Heart left ventricle (tissue), 16 donors: ENCODE measurements around the gene RPL31. TPM values are rescaled to one million over a fixed set of nuclear protein-coding genes. Genes with fewer than 3 reads are reported as not detected.

Source experiments
- ATAC-seq, 4 donors: fragments of 200-7000 bp; cut with Tn5 transposase; one replicate each; pipeline ENCODE4 v1.9.1; 2020 to 2022; ENCODE audit warnings: moderate library complexity in 4 of 4, mild to moderate bottlenecking in 3 of 4, moderate number of reproducible peaks in 1 of 4
- DNase-seq, 5 donors: peaks; one replicate each; pipeline ENCODE4 v3.0.0-alpha.2; 2020
- H3K27ac ChIP-seq, 12 donors: fragments of 200-600 bp; sonication (generic) in 4 of 12; one replicate each; pipeline versions ENCODE4 v1.5.0 to v1.8.0; 2016 to 2022; ENCODE audit warnings: mild to moderate bottlenecking in 2 of 12
- H3K27me3 ChIP-seq, 9 donors: fragments of 200-600 bp; sonication (generic) in 2 of 9; one replicate each; pipeline versions ENCODE4 v1.5.1 to v1.8.0; 2016 to 2022; ENCODE audit warnings: mild to moderate bottlenecking in 3 of 9
- H3K36me3 ChIP-seq, 9 donors: fragments of 200-600 bp; sonication (generic) in 2 of 9; one replicate each; pipeline versions ENCODE4 v1.5.0 to v1.8.0; 2018 to 2022; ENCODE audit warnings: mild to moderate bottlenecking in 2 of 9
- H3K4me1 ChIP-seq, 12 donors: fragments of 200-600 bp; sonication (generic) in 4 of 12; one replicate each; pipeline versions ENCODE4 v1.5.0 to v1.8.0; 2016 to 2022; ENCODE audit warnings: mild to moderate bottlenecking in 3 of 12
- H3K4me3 ChIP-seq, 12 donors: fragments of 200-600 bp; sonication (generic) in 4 of 12; one replicate each; pipeline versions ENCODE4 v1.5.0 to v1.8.0; 2017 to 2022; ENCODE audit warnings: mild to moderate bottlenecking in 9 of 12, moderate library complexity in 4 of 12
- H3K9me3 ChIP-seq, 12 donors: fragments of 200-600 bp; sonication (generic) in 4 of 12; one replicate each; pipeline versions ENCODE4 v1.5.0 to v1.8.0; 2016 to 2022; ENCODE audit warnings: mild to moderate bottlenecking in 1 of 12
- CTCF ChIP-seq, 12 donors: fragments of 200-600 bp; sonication (generic) in 4 of 12; IDR thresholded peaks; one replicate each; pipeline versions ENCODE4 v1.5.0 to v1.8.0; 2018 to 2022; ENCODE audit warnings: antibody characterized with exemption in 12 of 12, mild to moderate bottlenecking in 5 of 12
- POLR2A ChIP-seq, 2 donors: fragments of 450-650 bp; IDR thresholded peaks; one replicate each; pipeline ENCODE4 v1.6.1; 2017; ENCODE audit warnings: antibody characterized with exemption in 2 of 2, mild to moderate bottlenecking in 2 of 2, moderate library complexity in 2 of 2
- WGBS, 4 donors: extraction: QIAGEN DNeasy Blood & Tissue Kit in 2 of 4; methylation state at CpG; one replicate each; pipeline versions ENCODE4 v1.1.5 to v1.1.7; 2013 to 2018; 5-methylcytosine and 5-hydroxymethylcytosine counted together
- intact Hi-C, 10 donors: fragments of 100-400 bp; cut with DNase I; formaldehyde crosslinking; loops; one replicate each; pipeline versions ENCODE4 v1.11.1 to v1.14.2; 2022
- long read RNA-seq, 3 donors: library from polyadenylated mRNA; unstranded; transcript quantifications; one replicate each; pipeline ENCODE4 v2.0.0, GENCODE V29; 2020 to 2021
- polyA plus RNA-seq, 2 donors: library from polyadenylated mRNA; stranded (reverse); fragments of 200-250 nt; gene quantifications; one replicate each; pipeline ENCODE4 v1.2.3, GENCODE V29; 2013
- total RNA-seq, 9 donors: library from RNA; depleted of rRNA in 2 of 9; stranded (reverse); fragments of >200 nt in 2 of 9; fragmentation: NEBNext Ultra II Directional in 3 of 9; extraction: Animal tissue kit (Norgen Biotek cat#: 25700) in 3 of 9; gene quantifications; one replicate each; pipeline versions ENCODE4 v1.1.0 to v1.2.4, GENCODE V29; 2016 to 2023
- donor health status: ischemic (EF 13 %, LVEDD 7.1; RV severe dilation, severe dysfunction).
- donor health status: healthy with polysubstance abuse.
- donor health status: DM: no; HTN: yes; CAD: no.
- donor health status: DM: no; HTN: no; CAD: no.
- donor health status: ischemic (EF 25% LVEDD 6.9; RV normal size, moderate dysfunction).
- donor health status: ischemic (EF 25% LVEDD 5.7; RV mildly dilated, moderate dysfunction).
- donor health status: healthy.
- donor health status: DM: yes; HTN: yes; CAD: no.
- donor health status: ischemic (EF 35%, LVEDD 5.7; RV mildly dilated, moderate dysfunction).
- donor health status: nonischemic (EF 11% LVEDD 7.7; RV severe dilation, severe dysfunction).
- donor health status: DM: yes; HTN: yes; CAD: no.
- donor health status: PGD.
- donor health status: ischemic (EF 29% LVEDD 5.4; RV normal size, mild dysfunction).
- donor health status: nonischemic (EF 23%, LVEDD 6.1; RV moderate dilation, normal function).

RPL31 gene
- total RNA-seq, result 100 to 1,000 TPM; 383 to 838 (median 747) TPM
- 1,000 to 10,000 TPM; 3,477 to 3,831 TPM for polyA plus RNA-seq
- long read RNA-seq, donor 1, transcript RPL31-208 (4 exons, 825 nt), result minor isoform, 20 of 215 reads
- long read RNA-seq, donor 1, transcript RPL31-201 (5 exons, 1,865 nt), result major isoform, 150 of 215 reads
- long read RNA-seq, donor 1, partial matches to known transcripts, result 43 of 215 reads
- long read RNA-seq, donor 1, other reads (novel, unspliced or antisense), result 1 of 215 reads
- long read RNA-seq, donor 2, transcript RPL31-208 (4 exons, 825 nt), result minor isoform, 9 of 104 reads
- long read RNA-seq, donor 2, transcript RPL31-201 (5 exons, 1,865 nt), result major isoform, 82 of 104 reads
- long read RNA-seq, donor 2, partial matches to known transcripts, result 7 of 104 reads
- long read RNA-seq, donor 2, other reads (novel, unspliced or antisense), result 1 of 104 reads
- long read RNA-seq, donor 3, transcript RPL31-201 (5 exons, 1,865 nt), result major isoform, 129 of 208 reads
- long read RNA-seq, donor 3, transcript RPL31-208 (4 exons, 825 nt), result minor isoform, 39 of 208 reads
- long read RNA-seq, donor 3, partial matches to known transcripts, result 36 of 208 reads
- long read RNA-seq, donor 3, other reads (novel, unspliced or antisense), result 2 of 208 reads

- TF ChIP-seq CTCF (IDR thresholded peaks at IDR 0.05), result peak in 1 of 12 donors; percentile 8
- peak in 1 of 2 donors; percentile 80 for TF ChIP-seq POLR2A (IDR thresholded peaks at IDR 0.05)
- DNase-seq, result peak; percentile 98 to 99 (median 98)
- H3K9me3 ChIP-seq, result no peaks in the 10 kb centered on the region
- peaks cover 4 to 31% (median 17%) of the 10 kb centered on the region in 12 donors for H3K4me1 ChIP-seq
- no peaks in the 10 kb centered on the region for H3K27me3 ChIP-seq
- intact Hi-C loops, result no loop called here
- H3K4me3 ChIP-seq, result peak within 1 kb of the TSS; percentile 54 to 99 (median 78)
- 3 to 5% (median 4%) methylated on average over 56 to 59 of the region's 59 CpGs for WGBS, 4 donors
- peaks cover 0 to 45% (median 35%) of the 10 kb centered on the region in 9 donors for H3K36me3 ChIP-seq
- ATAC-seq, result peak; percentile 95 to 99 (median 96)
- peak within 1 kb of the TSS; percentile 65 to 94 (median 84) for H3K27ac ChIP-seq
Measured at GRCh38 chr2:101001691-101002561, at the start of gene RPL31. RPL31 (plus strand) TSS chr2:101002289; CDS start chr2:101002702, 413 bp downstream.

GRCh38 chr2:100952512-100952911 lies 49.6 kb upstream of the RPL31 start:
- DNase-seq, result no peak
- Histone ChIP-seq H3K27me3 (no peaks in the 10 kb centered on the region), H3K4me1 (peaks cover 0 to 9% (median under 1%) of the 10 kb centered on the region in 12 donors), H3K36me3 (peaks cover 0 to 34% (median 16%) of the 10 kb centered on the region in 9 donors), H3K27ac (no peak overlapping the region), H3K4me3 (no peak overlapping the region), H3K9me3 (no peaks in the 10 kb centered on the region)
- TF ChIP-seq POLR2A (IDR thresholded peaks at IDR 0.05) (no peak), CTCF (IDR thresholded peaks at IDR 0.05) (no peak)
- 93 to 100% (median 95%) methylated on average over 2 of the region's 2 CpGs for WGBS, 4 donors
- intact Hi-C loops, result loop anchor here in 1 of 10 donors (10.0 kb wide), 1 partner anchor 218 kb away; no protein-coding TSS in a partner anchor
- no peak for ATAC-seq

- H3K27ac ChIP-seq, result no peak overlapping the region
- no peaks in the 10 kb centered on the region for H3K27me3 ChIP-seq
- peaks cover 0 to 34% (median 16%) of the 10 kb centered on the region in 9 donors for H3K36me3 ChIP-seq
- ATAC-seq (no peak), DNase-seq (no peak)
- peaks cover 0 to 18% (median 7%) of the 10 kb centered on the region in 12 donors for H3K4me1 ChIP-seq
- H3K9me3 ChIP-seq, result no peaks in the 10 kb centered on the region
- 93 to 95% (median 94%) methylated on average over 11 of the region's 11 CpGs for WGBS, 4 donors
- TF ChIP-seq POLR2A (IDR thresholded peaks at IDR 0.05) (no peak), CTCF (IDR thresholded peaks at IDR 0.05) (no peak)
- H3K4me3 ChIP-seq, result no peak overlapping the region
- intact Hi-C loops, result loop anchor here in 1 of 10 donors (10.0 kb wide), 1 partner anchor 219 kb away; no protein-coding TSS in a partner anchor
Measured at GRCh38 chr2:100953406-100954043, 48.6 kb upstream of the RPL31 start.
